Natural killer cell (primary cell): ENCODE data around the gene ARL5C. TPM values are rescaled to one million over a fixed set of nuclear protein-coding genes. Genes with fewer than 3 reads are reported as not detected.

Source experiments
- ATAC-seq, 3 donors: fragments of 150-1000 bp in 2 of 3; fragments of 200-7000 bp in 1 of 3; cut with Tn5 transposase; 1 replicate in 1 of 3; 2 replicates in 2 of 3; pipeline ENCODE4 v1.10.0; 2021; ENCODE audit warnings: mild to moderate bottlenecking in 2 of 3, moderate library complexity in 2 of 3
- DNase-seq, 2 donors: peaks; one replicate each; pipeline versions ENCODE4 v3.0.0 to v3.0.0-alpha.2; 2013 to 2021; ENCODE audit warnings: mixed read lengths in 1 of 2
- H3K27ac ChIP-seq: one replicate; pipeline ENCODE4 v1.5.1; 2013; ENCODE audit warnings: mild to moderate bottlenecking, low read length
- H3K27me3 ChIP-seq: one replicate; pipeline ENCODE4 v1.6.1; 2013; ENCODE audit warnings: low read length; ENCODE audit not compliant: control insufficient read depth, insufficient read depth
- H3K36me3 ChIP-seq: one replicate; pipeline ENCODE4 v1.6.1; 2013; ENCODE audit warnings: low read length; ENCODE audit not compliant: control insufficient read depth, insufficient read depth
- H3K4me1 ChIP-seq: one replicate; pipeline ENCODE4 v1.6.1; 2013; ENCODE audit warnings: low read length; ENCODE audit not compliant: control insufficient read depth, insufficient read depth
- H3K4me3 ChIP-seq: one replicate; pipeline ENCODE4 v1.5.1; 2013; ENCODE audit warnings: low read length
- H3K9me3 ChIP-seq: one replicate; pipeline ENCODE4 v1.6.1; 2013; ENCODE audit warnings: low read length; ENCODE audit not compliant: control insufficient read depth, insufficient read depth
- H3K27ac Mint-ChIP-seq, 2 donors: one replicate each; pipeline ENCODE4 v1.8.0; 2022; ENCODE audit warnings: mild to moderate bottlenecking in 2 of 2, mixed read lengths in 2 of 2, moderate library complexity in 1 of 2
- H3K27me3 Mint-ChIP-seq, 2 donors: one replicate each; pipeline ENCODE4 v1.8.0; 2022; ENCODE audit warnings: low read depth in 2 of 2, mixed read lengths in 2 of 2
- H3K36me3 Mint-ChIP-seq: one replicate; pipeline ENCODE4 v1.8.0; 2022; ENCODE audit warnings: mixed read lengths
- H3K4me1 Mint-ChIP-seq, 2 donors: one replicate each; pipeline ENCODE4 v1.8.0; 2022; ENCODE audit warnings: mixed read lengths in 2 of 2
- H3K4me3 Mint-ChIP-seq: one replicate; pipeline ENCODE4 v1.8.0; 2022; ENCODE audit warnings: mild to moderate bottlenecking, moderate library complexity, mixed read lengths
- H3K9me3 Mint-ChIP-seq, 2 donors: one replicate each; pipeline ENCODE4 v1.8.0; 2022; ENCODE audit warnings: mixed read lengths in 2 of 2
- CTCF ChIP-seq: fragments of 200-600 bp; IDR thresholded peaks from one replicate; pipeline ENCODE4 v1.8.0; 2022; ENCODE audit warnings: antibody characterized with exemption
- WGBS: methylation state at CpG from one replicate; pipeline ENCODE4 v1.1.7; 2013; ENCODE audit warnings: missing lambda C conversion rate; ENCODE audit not compliant: insufficient coverage; 5-methylcytosine and 5-hydroxymethylcytosine counted together
- intact Hi-C: fragments of 100-400 bp; cut with micrococcal nuclease; formaldehyde crosslinking; loops from one replicate; pipeline ENCODE4 v1.14.2; 2022
- total RNA-seq, 4 donors: library from RNA; stranded (reverse); fragments of 120-200 nt in 1 of 4; gene quantifications; one replicate each; pipeline versions ENCODE4 v1.2.3 to v1.2.4, GENCODE V29; 2013 to 2022

Gene ARL5C
- total RNA-seq, 3 donors from 2014 or later (not counting 1 experiment from before 2014, with no cell fraction given): 0.33 TPM; not detected in 2

GRCh38 chr17:39167476-39167875, 1.5 kb upstream of the ARL5C start:
- DNase-seq (peak in 1 of 2 donors; percentile 47), ATAC-seq (peak; percentile 39 to 55 (median 49))
- intact Hi-C loops: loop anchor here (5.0 kb wide), 1 partner anchor 65 kb away; no protein-coding TSS in a partner anchor
- H3K27ac ChIP-seq: no peak overlapping the region
- 0% methylated on average over 2 of the region's 2 CpGs for WGBS
- no peaks in the 10 kb centered on the region for H3K27me3 ChIP-seq
- H3K9me3 ChIP-seq: no peaks in the 10 kb centered on the region
- H3K4me3 Mint-ChIP-seq: peak overlapping the region; percentile 92
- H3K4me3 ChIP-seq: no peak overlapping the region
- H3K27ac Mint-ChIP-seq: peak overlapping the region; percentile 18 to 32
- no peaks in the 10 kb centered on the region for H3K36me3 Mint-ChIP-seq
- no peak for TF ChIP-seq CTCF
- H3K9me3 Mint-ChIP-seq: no peaks in the 10 kb centered on the region
- H3K27me3 Mint-ChIP-seq: no peaks in the 10 kb centered on the region
- H3K4me1 Mint-ChIP-seq: peaks cover 31 to 39% of the 10 kb centered on the region in 2 donors
- no peaks in the 10 kb centered on the region for H3K36me3 ChIP-seq
- peaks cover 41% of the 10 kb centered on the region for H3K4me1 ChIP-seq

DNA sequence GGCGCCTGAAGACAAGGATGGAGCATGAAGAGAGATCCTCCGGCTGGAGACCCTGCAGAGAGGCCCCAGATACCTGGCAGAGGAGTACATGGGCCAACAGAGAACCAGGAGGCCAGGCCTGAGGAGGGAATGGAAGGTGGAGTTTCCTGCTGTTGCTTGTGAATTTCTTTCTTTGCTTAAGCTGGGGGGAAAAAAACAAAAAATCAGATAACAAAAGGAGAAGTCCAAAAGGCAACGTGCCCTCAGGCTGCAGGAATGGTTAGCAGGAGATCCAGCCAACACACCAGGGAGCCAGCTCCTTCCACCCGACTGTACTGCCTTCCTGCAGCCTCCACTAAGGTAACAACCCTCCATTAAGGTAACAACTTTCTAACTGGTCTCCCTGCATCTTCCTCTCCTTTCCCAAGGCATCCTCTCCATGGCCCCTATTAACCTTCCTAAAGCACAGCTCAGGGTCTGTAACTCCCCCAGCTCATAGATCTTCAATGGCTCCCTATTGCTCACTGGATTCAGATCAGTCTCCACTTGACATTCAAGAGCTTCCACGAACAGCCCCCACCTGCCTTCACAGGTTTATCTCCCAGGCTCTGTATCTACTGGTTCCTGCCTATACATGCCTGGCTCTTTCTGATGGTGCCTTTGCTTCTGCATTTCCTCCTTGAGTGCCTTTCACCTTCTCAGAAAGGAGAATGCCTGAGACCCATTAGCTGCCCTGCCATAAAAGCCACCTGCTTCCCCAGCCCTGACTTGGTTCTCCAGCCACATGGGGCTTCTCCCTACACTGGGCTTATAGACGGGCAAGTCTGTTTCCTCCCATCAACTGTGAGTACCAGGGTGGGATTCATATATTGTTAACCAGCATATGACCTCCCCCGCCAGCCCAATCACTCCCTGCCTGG, 725 bp upstream of the ARL5C start:
- DNase-seq: no peak
- Histone ChIP-seq H3K9me3 (no peaks in the 10 kb centered on the region), H3K36me3 (no peaks in the 10 kb centered on the region), H3K4me1 (peaks cover 41% of the 10 kb centered on the region), H3K4me3 (no peak overlapping the region), H3K27me3 (no peaks in the 10 kb centered on the region), H3K27ac (no peak overlapping the region)
- Mint-ChIP-seq H3K9me3 (no peaks in the 10 kb centered on the region), H3K4me3 (peak overlapping the region; percentile 92), H3K4me1 (peaks cover 31 to 33% of the 10 kb centered on the region in 2 donors), H3K36me3 (no peaks in the 10 kb centered on the region), H3K27me3 (no peaks in the 10 kb centered on the region), H3K27ac (peak overlapping the region in 1 of 2 donors; percentile 32)
- no peak for TF ChIP-seq CTCF
- intact Hi-C loops: loop anchor here (5.0 kb wide), 1 partner anchor 66 kb away; no protein-coding TSS in a partner anchor
- no peak for ATAC-seq
- WGBS: 73% methylated on average over 5 of the region's 7 CpGs

GRCh38 chr17:39165178-39165840, 652 bp downstream of the ARL5C start:
- TF ChIP-seq CTCF: no peak
- DNase-seq: no peak

More at GRCh38 chr17:39165178-39165840, 652 bp downstream of the ARL5C start:
- Mint-ChIP-seq H3K27me3 (no peaks in the 10 kb centered on the region), H3K9me3 (no peaks in the 10 kb centered on the region), H3K4me1 (peaks cover 31 to 33% of the 10 kb centered on the region in 2 donors), H3K36me3 (no peaks in the 10 kb centered on the region), H3K27ac (peak overlapping the region; percentile 42 to 80), H3K4me3 (peak overlapping the region; percentile 92)
- no peaks in the 10 kb centered on the region for H3K27me3 ChIP-seq
- intact Hi-C loops: loop anchor here (5.0 kb wide), 1 partner anchor 67 kb away; no protein-coding TSS in a partner anchor
- no peaks in the 10 kb centered on the region for H3K9me3 ChIP-seq
- H3K36me3 ChIP-seq: no peaks in the 10 kb centered on the region
- 8% methylated on average over 51 of the region's 51 CpGs for WGBS
- peaks cover 41% of the 10 kb centered on the region for H3K4me1 ChIP-seq
- peak; percentile 21 to 33 (median 30) for ATAC-seq
- peak overlapping the region; percentile 61 for H3K4me3 ChIP-seq
- H3K27ac ChIP-seq: peak overlapping the region; percentile 24
